Spleen (tissue), 7 donors: ENCODE data around the gene ACER1.

ENCODE experiments used
- POLR2A ChIP-seq, 3 donors: fragments of 450-650 bp; IDR thresholded peaks; one replicate each; pipeline ENCODE4 v1.5.1; 2017; ENCODE audit warnings: antibody characterized with exemption in 3 of 3, mild to moderate bottlenecking in 1 of 3
- POLR2AphosphoS5 ChIP-seq, 3 donors: sonication (generic); formaldehyde crosslinking; IDR thresholded peaks; one replicate each; pipeline ENCODE4 v1.5.1; 2017; ENCODE audit warnings: antibody characterized with exemption in 3 of 3
- TF ChIP-seq, protein P1 (sequence below), 11 experiments: fragments of 200-600 bp in 7 of 11; fragments of 450-650 bp in 4 of 11; sonication (generic) in 4 of 11; IDR thresholded peaks in 8 of 11; conservative IDR thresholded peaks in 3 of 11; 1 replicate in 7 of 11; 2 replicates in 4 of 11; pipeline versions ENCODE4 v1.4.0 to v1.8.0; 2016 to 2021; ENCODE audit warnings: antibody characterized with exemption in 11 of 11, inconsistent platforms in 4 of 11, mild to moderate bottlenecking in 1 of 11
- donor health status: DM: no; HTN: no; CAD: no; lungs with moderate emphysema.
- donor health status: DM: no; HTN: no; CAD: no.
- donor health status: DM: no; HTN: no; CAD: no.

- no peak for TF ChIP-seq POLR2AphosphoS5 (IDR thresholded peaks at IDR 0.05)
- TF ChIP-seq POLR2A (IDR thresholded peaks at IDR 0.05): no peak
- TF ChIP-seq, protein P1, sequence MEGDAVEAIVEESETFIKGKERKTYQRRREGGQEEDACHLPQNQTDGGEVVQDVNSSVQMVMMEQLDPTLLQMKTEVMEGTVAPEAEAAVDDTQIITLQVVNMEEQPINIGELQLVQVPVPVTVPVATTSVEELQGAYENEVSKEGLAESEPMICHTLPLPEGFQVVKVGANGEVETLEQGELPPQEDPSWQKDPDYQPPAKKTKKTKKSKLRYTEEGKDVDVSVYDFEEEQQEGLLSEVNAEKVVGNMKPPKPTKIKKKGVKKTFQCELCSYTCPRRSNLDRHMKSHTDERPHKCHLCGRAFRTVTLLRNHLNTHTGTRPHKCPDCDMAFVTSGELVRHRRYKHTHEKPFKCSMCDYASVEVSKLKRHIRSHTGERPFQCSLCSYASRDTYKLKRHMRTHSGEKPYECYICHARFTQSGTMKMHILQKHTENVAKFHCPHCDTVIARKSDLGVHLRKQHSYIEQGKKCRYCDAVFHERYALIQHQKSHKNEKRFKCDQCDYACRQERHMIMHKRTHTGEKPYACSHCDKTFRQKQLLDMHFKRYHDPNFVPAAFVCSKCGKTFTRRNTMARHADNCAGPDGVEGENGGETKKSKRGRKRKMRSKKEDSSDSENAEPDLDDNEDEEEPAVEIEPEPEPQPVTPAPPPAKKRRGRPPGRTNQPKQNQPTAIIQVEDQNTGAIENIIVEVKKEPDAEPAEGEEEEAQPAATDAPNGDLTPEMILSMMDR (IDR thresholded peaks at IDR 0.05 in 8 of 11, conservative IDR thresholded peaks at IDR 0.05 in 3 of 11): no peak
Observed at GRCh38 chr19:6260376-6260775, 73.0 kb downstream of the ACER1 start.
